Transverse colon (tissue), 4 donors: Measurements from ENCODE around the gene LMTK2.

Source experiments
- CTCF ChIP-seq, 5 experiments: fragments of 200-600 bp in 3 of 5; fragments of 450-650 bp in 2 of 5; sonication (generic) in 3 of 5; IDR thresholded peaks; 1 replicate in 2 of 5; 2 replicates in 3 of 5; pipeline ENCODE4 v1.5.1; 2016 to 2017; ENCODE audit warnings: antibody characterized with exemption in 5 of 5, inconsistent platforms in 3 of 5, mild to moderate bottlenecking in 2 of 5, moderate library complexity in 1 of 5
- POLR2AphosphoS5 ChIP-seq, 3 donors: sonication (generic); formaldehyde crosslinking; IDR thresholded peaks; one replicate each; pipeline ENCODE4 v1.6.1; 2016; ENCODE audit warnings: antibody characterized with exemption in 3 of 3

- no peak for TF ChIP-seq CTCF (IDR thresholded peaks at IDR 0.05)
- TF ChIP-seq POLR2AphosphoS5 (IDR thresholded peaks at IDR 0.05) = no peak
Observed at GRCh38 chr7:98236355-98237185, 129.9 kb downstream of the LMTK2 start.
